Caco-2 (cell line): Measurements from ENCODE around the gene POU2AF2. TPM values are rescaled to one million over a fixed set of nuclear protein-coding genes. Genes with fewer than 3 reads are reported as not detected.

Experiments
- BruUV-seq: library from RNA; stranded (reverse); fragments of 400-500 nt; replicated peaks from 2 replicates; lab custom pipeline; 2021; lab: Mats Ljungman, UMichigan
- CTCF ChIA-PET: fragments of 300-600 bp; sonication (Branson Sonifier 250); formaldehyde crosslinking; loops from one replicate; lab custom pipeline; 2022; ENCODE audit warnings: antibody characterized with exemption; lab: Charles Lee
- POLR2A ChIA-PET: fragments of 300-600 bp; sonication (Branson Sonifier 250); formaldehyde crosslinking; loops from one replicate; lab custom pipeline; 2022; ENCODE audit warnings: antibody characterized with exemption; lab: Charles Lee
- DNase-seq, 2 experiments: peaks; one replicate each; pipeline versions ENCODE4 v3.0.0 to v3.0.0-alpha.2; 2020 to 2022
- H3K27me3 ChIP-seq: replicated peaks from 2 replicates; pipeline ENCODE4 v1.6.0; 2011; ENCODE audit warnings: low read length; ENCODE audit not compliant: control insufficient read depth, insufficient read depth
- H3K36me3 ChIP-seq: 2 replicates; pipeline ENCODE4 v1.5.1; 2011; ENCODE audit warnings: low read length; ENCODE audit not compliant: control insufficient read depth, insufficient read depth
- H3K4me1 ChIP-seq: fragments of 250-450 bp; sonication (Bioruptor Pico); 2 replicates; pipeline ENCODE4 v1.5.1; 2020; ENCODE audit warnings: mild to moderate bottlenecking
- H3K4me3 ChIP-seq: 2 replicates; pipeline ENCODE4 v1.5.1; 2011; ENCODE audit warnings: low read depth, mild to moderate bottlenecking, control low read depth, low read length
- H3K9me3 ChIP-seq: fragments of 250-450 bp; sonication (Bioruptor Pico); 2 replicates; pipeline ENCODE4 v1.5.1; 2020; ENCODE audit warnings: mild to moderate bottlenecking, moderate library complexity
- H3K27ac Mint-ChIP-seq: one replicate; pipeline ENCODE4 v1.8.0; 2022; ENCODE audit warnings: mixed read lengths; ENCODE audit not compliant: unreplicated experiment
- H3K27me3 Mint-ChIP-seq: one replicate; pipeline ENCODE4 v1.8.0; 2022; ENCODE audit warnings: mixed read lengths; ENCODE audit not compliant: insufficient read depth, unreplicated experiment
- H3K36me3 Mint-ChIP-seq: one replicate; pipeline ENCODE4 v1.8.0; 2022; ENCODE audit warnings: mild to moderate bottlenecking, mixed read lengths; ENCODE audit not compliant: insufficient read depth, unreplicated experiment
- H3K4me1 Mint-ChIP-seq: one replicate; pipeline ENCODE4 v1.8.0; 2022; ENCODE audit warnings: low read depth, mixed read lengths; ENCODE audit not compliant: unreplicated experiment
- H3K4me3 Mint-ChIP-seq: one replicate; pipeline ENCODE4 v1.8.0; 2022; ENCODE audit warnings: mild to moderate bottlenecking, moderate library complexity, mixed read lengths; ENCODE audit not compliant: unreplicated experiment
- H3K9me3 Mint-ChIP-seq: one replicate; pipeline ENCODE4 v1.8.0; 2022; ENCODE audit warnings: mixed read lengths; ENCODE audit not compliant: unreplicated experiment
- intact Hi-C: fragments of 100-400 bp; cut with micrococcal nuclease; formaldehyde crosslinking; loops from one replicate; pipeline ENCODE4 v1.10.0; 2022; ENCODE audit not compliant: unreplicated experiment
- total RNA-seq: library from RNA; stranded (reverse); gene quantifications from 2 replicates; pipeline ENCODE4 v1.2.3, GENCODE V29; 2022
- TF ChIP-seq, protein P1 (sequence below), 2 experiments: fragments of 200-600 bp in 1 of 2; IDR thresholded peaks; 1 replicate in 1 of 2; 2 replicates in 1 of 2; pipeline versions ENCODE4 v1.5.1 to v1.8.0; 2011 to 2022; ENCODE audit warnings: antibody characterized with exemption in 1 of 2, control low read depth in 1 of 2, inconsistent platforms in 1 of 2, low read depth in 1 of 2, low read length in 1 of 2, mild to moderate bottlenecking in 1 of 2, moderate library complexity in 1 of 2; ENCODE audit not compliant: insufficient read depth in 1 of 2, severe bottlenecking in 1 of 2, unreplicated experiment in 1 of 2

Gene POU2AF2
- total RNA-seq, 1 experiment from 2014 or later, result not detected

DNA sequence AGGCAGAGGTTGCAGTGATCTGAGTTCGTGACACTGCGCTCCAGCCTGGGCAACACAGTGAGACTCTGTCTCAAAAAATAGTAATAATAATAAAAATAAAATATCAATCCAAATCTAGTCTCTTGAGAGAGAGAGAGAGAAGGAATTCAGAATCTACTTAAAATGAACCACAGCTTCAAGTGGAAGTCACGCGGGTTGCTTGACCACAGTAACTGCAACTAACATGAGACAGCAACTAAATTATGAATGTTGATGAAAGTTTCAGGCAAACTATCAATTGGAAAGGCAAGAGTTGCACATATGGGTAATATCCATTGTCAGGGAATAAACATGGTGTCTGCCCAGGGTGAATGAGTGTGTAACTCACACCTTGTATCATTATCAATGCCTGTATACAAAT lies 12.5 kb downstream of the POU2AF2 start:
- Mint-ChIP-seq H3K9me3 (no peaks in the 10 kb centered on the region), H3K27me3 (peaks cover 21% of the 10 kb centered on the region), H3K27ac (no peak overlapping the region), H3K4me1 (no peaks in the 10 kb centered on the region), H3K4me3 (no peak overlapping the region), H3K36me3 (no peaks in the 10 kb centered on the region)
- DNase-seq, result no peak
- Histone ChIP-seq H3K36me3 (no peaks in the 10 kb centered on the region), H3K27me3 (no peaks in the 10 kb centered on the region), H3K4me3 (no peak overlapping the region), H3K9me3 (no peaks in the 10 kb centered on the region), H3K4me1 (no peaks in the 10 kb centered on the region)
- TF ChIP-seq, protein P1, sequence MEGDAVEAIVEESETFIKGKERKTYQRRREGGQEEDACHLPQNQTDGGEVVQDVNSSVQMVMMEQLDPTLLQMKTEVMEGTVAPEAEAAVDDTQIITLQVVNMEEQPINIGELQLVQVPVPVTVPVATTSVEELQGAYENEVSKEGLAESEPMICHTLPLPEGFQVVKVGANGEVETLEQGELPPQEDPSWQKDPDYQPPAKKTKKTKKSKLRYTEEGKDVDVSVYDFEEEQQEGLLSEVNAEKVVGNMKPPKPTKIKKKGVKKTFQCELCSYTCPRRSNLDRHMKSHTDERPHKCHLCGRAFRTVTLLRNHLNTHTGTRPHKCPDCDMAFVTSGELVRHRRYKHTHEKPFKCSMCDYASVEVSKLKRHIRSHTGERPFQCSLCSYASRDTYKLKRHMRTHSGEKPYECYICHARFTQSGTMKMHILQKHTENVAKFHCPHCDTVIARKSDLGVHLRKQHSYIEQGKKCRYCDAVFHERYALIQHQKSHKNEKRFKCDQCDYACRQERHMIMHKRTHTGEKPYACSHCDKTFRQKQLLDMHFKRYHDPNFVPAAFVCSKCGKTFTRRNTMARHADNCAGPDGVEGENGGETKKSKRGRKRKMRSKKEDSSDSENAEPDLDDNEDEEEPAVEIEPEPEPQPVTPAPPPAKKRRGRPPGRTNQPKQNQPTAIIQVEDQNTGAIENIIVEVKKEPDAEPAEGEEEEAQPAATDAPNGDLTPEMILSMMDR (IDR thresholded peaks at IDR 0.05; ENCODE audit: insufficient read depth in 1 of 2, low read depth in 1 of 2, low read length in 1 of 2, severe bottlenecking in 1 of 2, unreplicated experiment in 1 of 2), result no peak
- ChIA-PET POLR2A (no interaction called here), CTCF (interaction anchor here (0.6 kb wide), 1 partner anchor 200 kb away, joined by 3 read pairs; no protein-coding TSS in a partner anchor)
- intact Hi-C loops, result no loop called here
- BruUV-seq, result no TSS peak

DNA sequence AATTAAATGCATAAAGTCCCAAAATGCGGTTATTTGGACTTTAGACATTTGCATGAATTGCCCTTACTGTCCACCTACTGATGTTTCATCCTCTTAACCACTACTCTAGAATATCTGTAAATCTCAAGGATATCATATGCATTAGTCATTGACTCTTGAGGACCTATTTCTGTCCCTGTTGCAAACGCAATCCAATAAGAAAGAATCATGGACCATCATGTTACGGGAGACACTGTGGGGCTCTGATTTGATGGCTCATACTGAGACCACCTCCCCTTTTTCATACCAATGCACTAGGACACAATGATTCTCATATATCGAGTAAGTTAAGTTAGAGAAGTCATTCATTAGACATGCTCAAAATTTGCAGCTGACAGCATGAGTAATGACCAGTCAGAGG lies 14.4 kb downstream of the POU2AF2 start:
- Histone ChIP-seq H3K36me3 (no peaks in the 10 kb centered on the region), H3K27me3 (no peaks in the 10 kb centered on the region), H3K9me3 (no peaks in the 10 kb centered on the region), H3K4me3 (no peak overlapping the region), H3K4me1 (no peaks in the 10 kb centered on the region)
- ChIA-PET CTCF (no interaction called here), POLR2A (no interaction called here)
- no TSS peak for BruUV-seq
- Mint-ChIP-seq H3K36me3 (no peaks in the 10 kb centered on the region), H3K27ac (no peak overlapping the region), H3K4me3 (no peak overlapping the region), H3K4me1 (no peaks in the 10 kb centered on the region), H3K27me3 (peaks cover 28% of the 10 kb centered on the region), H3K9me3 (no peaks in the 10 kb centered on the region)
- TF ChIP-seq, protein P1 (IDR thresholded peaks at IDR 0.05; ENCODE audit: insufficient read depth in 1 of 2, low read depth in 1 of 2, low read length in 1 of 2, severe bottlenecking in 1 of 2, unreplicated experiment in 1 of 2), result no peak
- DNase-seq, result no peak
- intact Hi-C loops, result no loop called here

DNA sequence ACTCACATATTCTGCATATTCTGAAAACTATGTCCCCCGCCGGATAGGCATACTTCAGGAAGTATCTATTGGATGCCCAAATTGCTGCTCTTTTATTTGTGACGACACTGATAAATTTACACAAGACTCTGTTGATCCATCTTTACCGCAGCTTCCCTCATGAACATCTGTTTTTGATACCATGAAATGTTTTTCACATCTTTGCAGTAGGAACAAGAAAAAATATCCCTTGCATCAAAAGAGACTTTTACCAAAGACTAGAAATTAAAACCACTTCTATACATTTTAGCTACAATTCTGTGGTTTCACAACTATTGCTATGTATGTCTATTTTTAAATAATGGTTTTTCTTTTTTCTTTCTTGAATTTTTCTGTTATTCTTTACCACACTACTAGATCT lies 15.3 kb downstream of the POU2AF2 start:
- DNase-seq, result no peak
- Mint-ChIP-seq H3K27me3 (peaks cover 28% of the 10 kb centered on the region), H3K36me3 (no peaks in the 10 kb centered on the region), H3K9me3 (no peaks in the 10 kb centered on the region), H3K4me3 (no peak overlapping the region), H3K27ac (no peak overlapping the region), H3K4me1 (no peaks in the 10 kb centered on the region)
- Histone ChIP-seq H3K9me3 (no peaks in the 10 kb centered on the region), H3K4me3 (no peak overlapping the region), H3K4me1 (no peaks in the 10 kb centered on the region), H3K27me3 (no peaks in the 10 kb centered on the region), H3K36me3 (no peaks in the 10 kb centered on the region)
- intact Hi-C loops, result no loop called here
- BruUV-seq, result no TSS peak
- TF ChIP-seq, protein P1 (IDR thresholded peaks at IDR 0.05; ENCODE audit: insufficient read depth in 1 of 2, low read depth in 1 of 2, low read length in 1 of 2, severe bottlenecking in 1 of 2, unreplicated experiment in 1 of 2), result no peak
- ChIA-PET POLR2A (no interaction called here), CTCF (no interaction called here)
